DMS153 treated with DMSO at 0.1 percent for 48 hours (cell line): Measurements from ENCODE around the gene FAM177B.

Experiments used
- DNase-seq: peaks from one replicate; lab custom pipeline; 2025; ENCODE audit not compliant: unreplicated experiment; lab: John Stamatoyannopoulos, UW

The FAM177B gene

GRCh38 chr1:222736972-222737371 is at the start of gene FAM177B:
FAM177B (plus strand) TSS chr1:222737202; CDS start chr1:222746546, 9,344 bp downstream.
- no peak for DNase-seq

GRCh38 chr1:222691016-222691415 is 46.0 kb upstream of the FAM177B start:
- DNase-seq, result no peak

GRCh38 chr1:222694927-222695326 is 42.1 kb upstream of the FAM177B start:
- no peak for DNase-seq

- no peak for DNase-seq
Observed at GRCh38 chr1:222696741-222697140, 40.3 kb upstream of the FAM177B start.

GRCh38 chr1:222697203-222697602 is 39.8 kb upstream of the FAM177B start:
- DNase-seq, result no peak

- no peak for DNase-seq
Observed at GRCh38 chr1:222697826-222698225, 39.2 kb upstream of the FAM177B start.

- no peak for DNase-seq
Observed at GRCh38 chr1:222702210-222702609, 34.8 kb upstream of the FAM177B start.

- no peak for DNase-seq
Observed at GRCh38 chr1:222704260-222704659, 32.7 kb upstream of the FAM177B start.

GRCh38 chr1:222706815-222707214 is 30.2 kb upstream of the FAM177B start:
- DNase-seq, result no peak

- no peak for DNase-seq
Observed at GRCh38 chr1:222709700-222710153, 27.3 kb upstream of the FAM177B start.

GRCh38 chr1:222711319-222712252 is 25.4 kb upstream of the FAM177B start:
- DNase-seq, result peak; percentile 36

- DNase-seq, result peak; percentile 97
Observed at GRCh38 chr1:222712253-222713090, 24.5 kb upstream of the FAM177B start, which contains the start of the genes AIDA and BROX. AIDA (minus strand) TSS chr1:222712491; CDS start chr1:222712317, 174 bp downstream. BROX (plus strand) TSS chr1:222712564; CDS start chr1:222715700, 3,136 bp downstream.

GRCh38 chr1:222713091-222713961 is 23.7 kb upstream of the FAM177B start:
- peak; percentile 97 for DNase-seq

- no peak for DNase-seq
Observed at GRCh38 chr1:222716393-222716792, 20.6 kb upstream of the FAM177B start.

- DNase-seq, result no peak
Observed at GRCh38 chr1:222728746-222729145, 8.3 kb upstream of the FAM177B start.

- no peak for DNase-seq
Observed at GRCh38 chr1:222730866-222731265, 6.1 kb upstream of the FAM177B start.

- no peak for DNase-seq
Observed at GRCh38 chr1:222732216-222733159, 4.5 kb upstream of the FAM177B start.

GRCh38 chr1:222734740-222735139 is 2.3 kb upstream of the FAM177B start:
- DNase-seq, result no peak

GRCh38 chr1:222736470-222736869 is 532 bp upstream of the FAM177B start:
- DNase-seq, result no peak
